ENCODE results near the gene SPDYE4.

The SPDYE4 gene

GRCh38 chr17:8725881-8726876 lies 32.2 kb downstream of the SPDYE4 start:
- no peak overlapping the region for H3K9ac ChIP-seq (ENCODE audit: low read length)
- TF ChIP-seq CTCF (IDR thresholded peaks at IDR 0.05; ENCODE audit: low read depth, low read length) = no peak
- no peaks in the 10 kb centered on the region for H3K4me1 ChIP-seq (ENCODE audit: low read length)
- H3K36me3 ChIP-seq (replicated peaks; ENCODE audit: low read depth, low read length) = no peaks in the 10 kb centered on the region
- no peak overlapping the region for H2AFZ ChIP-seq (ENCODE audit: low read depth, low read length)
- no peak overlapping the region for H3K4me2 ChIP-seq (ENCODE audit: low read length)
- no peak overlapping the region for H3K4me3 ChIP-seq (ENCODE audit: low read length)
- H4K20me1 ChIP-seq (ENCODE audit: insufficient read depth, low read length) = no peaks in the 10 kb centered on the region
- no peaks in the 10 kb centered on the region for H3K79me2 ChIP-seq (ENCODE audit: low read length)
- no peak overlapping the region for H3K27ac ChIP-seq (ENCODE audit: low read length)
- no peaks in the 10 kb centered on the region for H3K27me3 ChIP-seq (ENCODE audit: low read depth, low read length)
- H3K9me3 ChIP-seq (ENCODE audit: insufficient read depth, low read length) = no peaks in the 10 kb centered on the region

GRCh38 chr17:8724451-8724850 lies 33.9 kb downstream of the SPDYE4 start:
- Histone ChIP-seq H3K4me3 (ENCODE audit: low read length) (no peak overlapping the region), H3K36me3 (replicated peaks; ENCODE audit: low read depth, low read length) (no peaks in the 10 kb centered on the region), H3K27me3 (ENCODE audit: low read depth, low read length) (no peaks in the 10 kb centered on the region), H3K4me2 (ENCODE audit: low read length) (no peak overlapping the region), H2AFZ (ENCODE audit: low read depth, low read length) (no peak overlapping the region), H3K9me3 (ENCODE audit: insufficient read depth, low read length) (no peaks in the 10 kb centered on the region), H3K4me1 (ENCODE audit: low read length) (no peaks in the 10 kb centered on the region), H3K79me2 (ENCODE audit: low read length) (no peaks in the 10 kb centered on the region), H4K20me1 (ENCODE audit: insufficient read depth, low read length) (no peaks in the 10 kb centered on the region), H3K9ac (ENCODE audit: low read length) (no peak overlapping the region), H3K27ac (ENCODE audit: low read length) (no peak overlapping the region)
- TF ChIP-seq CTCF (IDR thresholded peaks at IDR 0.05; ENCODE audit: low read depth, low read length) (no peak), EZH2phosphoT487 (IDR thresholded peaks at IDR 0.05; ENCODE audit: low read depth) (no peak)

GRCh38 chr17:8720596-8720995 lies 37.8 kb downstream of the SPDYE4 start:
- Histone ChIP-seq H2AFZ (ENCODE audit: low read depth, low read length) (no peak overlapping the region), H3K9me3 (ENCODE audit: insufficient read depth, low read length) (no peaks in the 10 kb centered on the region), H3K4me1 (ENCODE audit: low read length) (no peaks in the 10 kb centered on the region), H3K4me2 (ENCODE audit: low read length) (no peak overlapping the region), H3K27me3 (ENCODE audit: low read depth, low read length) (no peaks in the 10 kb centered on the region), H4K20me1 (ENCODE audit: insufficient read depth, low read length) (no peaks in the 10 kb centered on the region), H3K4me3 (ENCODE audit: low read length) (no peak overlapping the region), H3K27ac (ENCODE audit: low read length) (no peak overlapping the region), H3K36me3 (replicated peaks; ENCODE audit: low read depth, low read length) (no peaks in the 10 kb centered on the region), H3K79me2 (ENCODE audit: low read length) (no peaks in the 10 kb centered on the region), H3K9ac (ENCODE audit: low read length) (no peak overlapping the region)
- no peak for TF ChIP-seq CTCF (IDR thresholded peaks at IDR 0.05; ENCODE audit: low read depth, low read length)
- TF ChIP-seq EZH2phosphoT487 (IDR thresholded peaks at IDR 0.05; ENCODE audit: low read depth) = no peak

- Histone ChIP-seq H3K4me2 (ENCODE audit: low read length) (no peak overlapping the region), H2AFZ (ENCODE audit: low read depth, low read length) (no peak overlapping the region), H4K20me1 (ENCODE audit: insufficient read depth, low read length) (no peaks in the 10 kb centered on the region), H3K27me3 (ENCODE audit: low read depth, low read length) (no peaks in the 10 kb centered on the region), H3K4me1 (ENCODE audit: low read length) (no peaks in the 10 kb centered on the region), H3K36me3 (replicated peaks; ENCODE audit: low read depth, low read length) (no peaks in the 10 kb centered on the region), H3K27ac (ENCODE audit: low read length) (no peak overlapping the region), H3K9me3 (ENCODE audit: insufficient read depth, low read length) (no peaks in the 10 kb centered on the region), H3K79me2 (ENCODE audit: low read length) (no peaks in the 10 kb centered on the region), H3K9ac (ENCODE audit: low read length) (no peak overlapping the region), H3K4me3 (ENCODE audit: low read length) (no peak overlapping the region)
- no peak for TF ChIP-seq CTCF (IDR thresholded peaks at IDR 0.05; ENCODE audit: low read depth, low read length)
- no peak for TF ChIP-seq EZH2phosphoT487 (IDR thresholded peaks at IDR 0.05; ENCODE audit: low read depth)
These were observed 38.8 kb downstream of the SPDYE4 start for GRCh38 chr17:8719291-8720246.
